IPS-18a (cell line): ENCODE measurements around the gene SLC49A3.
"Not testable (repeated sequence)": the region's sequence is repeated elsewhere in the genome, so short reads cannot be mapped to it uniquely, and the experiment has no call there.

Experiments used
- H3K27ac ChIP-seq: one replicate; pipeline ENCODE4 v1.5.1; 2013; ENCODE audit warnings: low read length
- H3K27me3 ChIP-seq: one replicate; pipeline ENCODE4 v1.6.1; 2013; ENCODE audit warnings: mild to moderate bottlenecking, low read length; ENCODE audit not compliant: control insufficient read depth, insufficient read depth
- H3K36me3 ChIP-seq: one replicate; pipeline ENCODE4 v1.6.1; 2013; ENCODE audit warnings: low read depth, low read length; ENCODE audit not compliant: control insufficient read depth
- H3K4me1 ChIP-seq: one replicate; pipeline ENCODE4 v1.6.1; 2013; ENCODE audit warnings: low read depth, low read length; ENCODE audit not compliant: control insufficient read depth
- H3K4me3 ChIP-seq: one replicate; pipeline ENCODE4 v1.5.1; 2013; ENCODE audit warnings: low read length
- H3K9ac ChIP-seq: one replicate; pipeline ENCODE4 v1.6.1; 2013; ENCODE audit warnings: mild to moderate bottlenecking, low read length, moderate library complexity
- H3K9me3 ChIP-seq: one replicate; pipeline ENCODE4 v1.6.1; 2013; ENCODE audit warnings: low read depth, low read length; ENCODE audit not compliant: control insufficient read depth

SLC49A3 gene

DNA sequence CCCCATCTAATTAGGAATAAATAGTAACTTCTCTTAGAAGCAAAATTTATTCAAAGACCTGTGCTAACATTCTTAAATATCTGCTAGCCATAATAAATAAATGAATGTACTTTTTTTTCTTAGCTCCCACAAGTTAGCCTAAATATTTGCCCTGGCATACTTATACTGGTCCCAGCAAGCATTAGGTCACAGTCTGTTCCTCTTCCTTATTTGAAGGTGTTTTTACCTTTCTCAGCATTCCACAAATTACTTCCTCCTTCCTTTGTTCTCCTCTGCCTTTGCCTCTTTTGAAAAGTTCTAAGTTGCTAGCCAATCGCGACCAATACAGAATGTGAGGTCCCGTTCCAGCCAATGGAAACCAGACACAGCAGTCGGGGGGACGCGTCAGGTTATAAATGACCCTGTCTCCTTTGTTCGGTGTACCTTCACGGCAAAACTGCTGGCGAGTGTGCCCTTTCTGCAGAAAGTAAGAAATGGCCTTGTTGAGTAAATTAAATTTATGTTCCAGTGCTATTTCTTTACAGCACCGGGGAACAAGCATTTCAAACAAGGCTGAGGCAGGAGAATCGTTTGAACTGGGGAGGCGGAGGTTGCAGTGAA, 5.5 kb upstream of the SLC49A3 start:
- not testable (repeated sequence) for H3K27me3 ChIP-seq, H3K36me3 ChIP-seq

DNA sequence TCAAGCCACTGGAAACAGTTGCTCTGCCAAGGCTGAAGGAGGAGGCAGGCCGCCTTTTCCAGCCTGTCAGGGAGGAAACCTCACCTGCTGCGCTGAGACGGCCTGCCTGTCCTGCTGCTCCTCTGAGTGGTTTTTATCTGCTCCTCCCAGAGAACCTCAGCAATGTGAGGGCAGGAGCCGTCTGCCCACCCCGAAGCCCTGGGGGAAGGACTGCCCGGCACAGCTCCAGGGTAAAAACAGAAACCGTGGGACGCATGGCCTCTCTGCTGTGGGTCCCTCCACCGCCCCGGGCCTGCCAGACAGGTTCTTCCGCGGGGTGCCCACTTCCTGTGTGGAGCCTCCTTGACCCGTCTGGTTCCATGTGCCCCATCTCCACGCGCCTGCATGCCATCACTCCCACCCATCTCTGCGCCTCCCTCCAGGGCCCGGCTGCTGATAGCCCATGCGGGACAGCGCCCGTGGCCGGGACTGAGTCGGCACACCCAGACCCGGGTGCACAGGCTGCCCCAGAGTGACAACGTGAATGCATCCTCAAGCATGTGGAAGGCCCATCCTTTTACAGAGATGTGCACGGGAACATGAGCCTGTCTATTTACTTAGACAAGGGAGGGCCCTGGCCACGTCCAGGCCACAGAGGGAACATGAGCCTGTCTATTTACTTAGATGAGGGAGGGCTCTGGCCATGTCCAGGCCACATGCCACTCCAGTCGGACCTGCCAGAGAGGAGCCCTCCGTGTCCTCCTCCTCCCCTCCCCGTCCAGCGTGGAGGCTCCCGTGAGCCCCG, 4.0 kb upstream of the SLC49A3 start:
- Histone ChIP-seq H3K4me3 (no peak overlapping the region), H3K27ac (no peak overlapping the region), H3K36me3 (no peaks in the 10 kb centered on the region), H3K9ac (no peak overlapping the region), H3K4me1 (peaks cover 7% of the 10 kb centered on the region), H3K9me3 (no peaks in the 10 kb centered on the region), H3K27me3 (no peaks in the 10 kb centered on the region)

More for the DNA sequence above, 5.5 kb upstream of the SLC49A3 start:
- H3K4me1 ChIP-seq, H3K9ac ChIP-seq, H3K9me3 ChIP-seq, H3K27ac ChIP-seq, H3K4me3 ChIP-seq: not testable (repeated sequence)

DNA sequence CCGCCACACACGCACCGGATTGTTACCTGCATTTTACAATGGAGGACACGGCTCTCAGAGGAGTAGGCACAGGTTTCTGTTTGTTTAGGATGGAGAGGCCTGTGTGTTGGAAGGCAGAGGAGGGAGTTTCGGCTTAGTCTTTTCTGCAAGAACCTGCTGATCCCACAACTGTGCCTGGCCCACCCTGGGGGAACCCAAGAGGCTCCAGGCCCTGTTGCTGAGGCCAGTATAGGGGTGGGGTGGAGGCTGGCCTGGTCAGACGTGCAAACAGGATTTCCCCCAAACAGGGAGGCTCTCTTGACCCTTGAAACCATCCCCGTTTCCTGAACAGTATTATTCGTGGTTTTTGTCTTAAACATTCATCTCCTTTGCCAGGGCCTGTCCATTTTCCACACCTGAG, 772 bp upstream of the SLC49A3 start:
- Histone ChIP-seq H3K4me3 (peak overlapping the region; percentile 47), H3K4me1 (peaks cover 7% of the 10 kb centered on the region), H3K27me3 (no peaks in the 10 kb centered on the region), H3K9me3 (no peaks in the 10 kb centered on the region), H3K9ac (no peak overlapping the region), H3K27ac (no peak overlapping the region), H3K36me3 (no peaks in the 10 kb centered on the region)

DNA sequence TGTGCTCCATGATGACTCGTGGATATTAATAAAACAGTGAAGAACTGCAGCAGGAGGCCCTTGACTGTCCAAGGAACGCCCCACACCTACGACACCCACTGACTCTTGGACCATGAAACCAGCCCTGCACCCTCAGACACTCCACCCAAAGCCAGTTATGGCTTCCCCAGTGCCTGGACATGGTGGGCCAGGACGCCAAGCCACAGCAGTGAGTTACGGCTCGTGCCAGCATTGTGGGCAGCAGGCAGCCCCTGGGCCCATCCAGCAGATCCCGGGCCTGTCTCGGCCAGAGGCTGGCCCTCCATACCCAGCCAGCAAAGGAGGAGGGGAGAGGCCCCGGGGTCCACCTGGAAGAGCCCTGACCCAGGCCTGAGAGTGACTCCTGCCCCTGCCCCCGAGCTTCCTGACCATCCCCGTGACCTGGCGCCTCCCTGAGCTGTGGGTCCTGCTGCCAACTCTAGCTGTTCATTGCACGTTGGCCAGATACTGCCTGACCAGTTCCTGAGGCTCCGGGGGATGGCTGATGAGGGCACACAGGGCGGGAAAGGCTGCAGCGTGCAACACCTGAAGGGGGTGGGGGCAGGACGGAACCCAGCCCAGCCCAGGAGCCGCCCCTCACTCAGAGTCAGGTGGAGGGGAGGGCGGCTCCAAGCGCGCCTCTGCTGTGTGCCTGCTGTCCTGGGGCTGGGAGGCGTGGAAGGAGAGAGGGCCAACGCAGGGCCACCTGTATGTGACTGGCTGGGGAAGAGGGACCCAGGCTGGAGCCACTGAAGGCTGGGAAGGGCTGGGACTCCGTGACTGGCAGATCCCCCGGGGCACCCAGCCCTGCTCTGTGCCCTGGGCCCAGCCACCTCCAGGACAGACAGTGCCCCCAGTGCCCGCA, 739 bp downstream of the SLC49A3 start:
- Histone ChIP-seq H3K27ac (no peak overlapping the region), H3K36me3 (no peaks in the 10 kb centered on the region), H3K4me3 (peak overlapping the region; percentile 47), H3K27me3 (no peaks in the 10 kb centered on the region), H3K9ac (no peak overlapping the region), H3K9me3 (no peaks in the 10 kb centered on the region), H3K4me1 (peaks cover 7% of the 10 kb centered on the region)

DNA sequence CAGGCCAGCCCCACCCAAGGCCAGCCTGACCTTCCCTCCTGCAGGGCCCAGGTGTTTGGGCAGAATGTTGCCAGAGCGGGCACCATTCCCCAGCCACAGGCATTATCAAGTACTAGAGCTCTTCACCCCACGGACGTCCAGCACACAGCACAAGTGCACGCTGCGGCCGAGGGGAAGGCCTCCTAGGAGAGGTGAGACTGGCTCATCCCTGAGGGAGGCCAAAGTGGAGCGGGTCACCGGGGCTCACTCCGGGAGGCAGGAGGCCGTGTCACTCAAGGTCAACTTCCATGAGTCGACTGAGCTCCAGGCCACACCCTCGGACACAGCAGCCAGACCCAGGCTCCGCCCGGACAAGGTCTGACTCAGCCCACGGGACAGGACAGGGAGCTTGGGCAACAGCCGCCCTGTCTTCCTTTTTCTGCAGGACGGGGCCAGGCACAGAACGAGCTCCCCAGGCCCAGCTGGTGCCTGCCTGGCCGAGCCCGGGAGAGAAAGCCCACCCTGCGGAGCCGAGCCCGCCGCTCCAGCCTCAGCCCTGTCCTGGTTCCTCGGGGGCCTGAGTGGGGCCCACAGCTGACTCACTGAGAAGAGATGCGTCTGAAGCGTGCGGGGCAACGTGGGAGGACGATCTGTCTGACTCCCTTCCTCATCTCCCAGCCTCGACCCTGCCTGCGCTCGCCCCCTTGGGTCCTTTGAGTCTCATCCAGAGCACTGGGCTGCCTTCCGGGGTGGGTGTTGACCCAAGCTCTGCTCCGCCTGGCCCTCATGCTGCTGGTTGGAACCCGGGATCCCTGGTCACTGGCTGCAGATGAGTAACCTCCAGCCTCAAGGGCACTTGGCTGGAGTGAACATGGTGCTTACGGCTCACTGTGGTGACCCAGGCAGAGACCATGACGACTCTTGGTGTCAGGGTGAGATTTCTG, 1.6 kb downstream of the SLC49A3 start:
- Histone ChIP-seq H3K36me3 (no peaks in the 10 kb centered on the region), H3K9ac (no peak overlapping the region), H3K4me3 (no peak overlapping the region), H3K27ac (no peak overlapping the region), H3K27me3 (no peaks in the 10 kb centered on the region), H3K9me3 (no peaks in the 10 kb centered on the region), H3K4me1 (peaks cover 7% of the 10 kb centered on the region)

DNA sequence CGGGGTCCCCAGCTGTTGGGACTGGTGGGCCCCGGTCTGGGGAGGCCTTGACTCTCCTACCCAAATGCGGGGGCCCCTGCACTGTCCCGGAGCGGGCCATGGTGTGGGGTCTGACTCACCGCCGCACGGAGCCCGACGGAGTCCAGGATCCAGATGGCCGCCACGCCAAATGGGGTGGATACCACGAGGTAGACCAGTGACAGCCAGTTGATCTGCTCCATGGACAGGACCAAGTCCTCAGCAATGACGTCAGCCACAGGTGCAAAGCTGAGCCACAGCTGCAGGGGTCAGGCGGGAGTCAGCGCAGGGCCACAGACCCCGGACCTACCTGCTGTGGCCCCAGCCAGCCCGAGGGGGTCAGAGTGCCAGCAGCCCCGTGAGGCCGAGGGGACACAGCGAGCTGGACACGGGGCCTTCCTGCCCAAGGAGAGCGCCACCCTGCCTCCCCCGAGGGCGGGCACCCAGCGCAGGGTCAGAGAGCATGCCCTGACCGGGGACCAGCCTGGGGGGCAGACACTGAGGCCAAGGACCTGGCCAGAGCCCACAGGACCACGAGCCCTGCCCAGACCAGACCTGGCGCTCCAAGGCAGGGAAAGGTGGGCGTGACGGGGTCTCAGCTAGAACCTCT, 2.4 kb downstream of the SLC49A3 start:
- Histone ChIP-seq H3K36me3 (no peaks in the 10 kb centered on the region), H3K9me3 (no peaks in the 10 kb centered on the region), H3K27me3 (no peaks in the 10 kb centered on the region), H3K9ac (no peak overlapping the region), H3K4me1 (peaks cover 7% of the 10 kb centered on the region), H3K27ac (no peak overlapping the region), H3K4me3 (no peak overlapping the region)

DNA sequence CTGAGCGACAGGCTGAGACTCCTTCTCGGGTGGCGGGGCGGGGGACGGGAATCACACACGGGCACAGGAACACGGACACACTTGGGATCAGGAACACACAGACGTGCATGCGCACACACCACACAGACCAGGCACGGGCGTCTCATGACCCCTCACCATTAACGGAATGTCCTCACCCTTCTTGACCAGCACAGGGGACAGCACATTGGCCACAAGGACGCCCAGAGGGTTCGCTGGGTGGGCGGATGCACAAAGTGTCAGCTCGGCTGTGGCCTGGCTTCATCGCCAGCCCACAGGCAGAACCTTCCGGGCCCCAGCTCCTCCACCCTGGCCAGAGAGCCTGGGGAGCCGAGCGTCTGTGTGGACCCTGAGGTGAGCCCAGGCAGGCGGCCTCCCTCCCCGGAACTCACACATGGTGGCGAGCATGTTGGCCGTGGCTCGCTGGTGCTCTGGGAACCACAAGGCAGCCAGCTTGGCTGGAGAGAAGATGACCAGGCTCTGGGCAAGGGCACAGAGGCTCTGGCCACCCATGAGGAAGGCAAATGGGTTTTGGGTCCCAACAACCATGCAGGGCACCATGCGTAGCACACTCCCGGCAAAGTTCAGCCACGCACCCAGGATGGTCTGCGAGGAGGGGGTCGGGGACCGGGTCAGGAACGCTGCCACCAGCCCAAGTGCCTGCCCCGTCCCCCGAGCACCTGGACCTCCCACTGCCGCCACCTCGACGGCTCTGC, 3.1 kb downstream of the SLC49A3 start:
- Histone ChIP-seq H3K27me3 (no peaks in the 10 kb centered on the region), H3K36me3 (no peaks in the 10 kb centered on the region), H3K27ac (no peak overlapping the region), H3K9ac (no peak overlapping the region), H3K9me3 (no peaks in the 10 kb centered on the region), H3K4me1 (peaks cover 7% of the 10 kb centered on the region), H3K4me3 (no peak overlapping the region)

DNA sequence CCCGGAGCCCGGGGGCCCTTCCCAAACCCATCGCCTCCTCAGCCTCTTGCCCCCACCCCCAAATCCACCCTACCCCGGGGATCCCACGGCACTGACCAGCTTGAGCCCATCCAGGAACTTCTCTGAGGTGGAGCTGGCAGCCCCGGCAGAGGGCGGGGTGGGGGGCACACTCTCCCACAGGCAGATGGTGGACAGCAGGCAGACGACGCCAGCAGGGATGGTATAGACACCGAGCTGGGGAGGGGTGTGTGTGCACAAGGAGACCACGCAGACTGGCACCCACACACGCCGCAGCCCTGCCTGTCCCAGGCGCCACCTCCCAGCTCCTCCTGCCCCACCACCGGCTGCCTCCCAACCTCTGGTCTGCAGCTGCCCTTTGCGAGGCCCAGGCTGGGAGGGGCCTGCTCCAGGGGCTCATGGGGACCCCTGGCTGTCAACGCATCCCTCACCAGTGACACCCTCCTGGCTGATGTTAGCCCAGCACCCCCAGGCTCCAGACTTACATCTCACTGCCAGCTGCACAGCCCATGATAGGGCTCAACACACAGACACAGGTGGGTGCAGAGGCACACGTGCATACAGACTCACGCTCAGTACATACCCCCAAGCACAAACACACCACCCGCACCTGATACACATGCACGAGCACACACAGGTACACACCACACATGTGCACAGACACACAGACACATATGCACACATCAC, 4.2 kb downstream of the SLC49A3 start:
- Histone ChIP-seq H3K9me3 (no peaks in the 10 kb centered on the region), H3K27me3 (no peaks in the 10 kb centered on the region), H3K4me1 (peaks cover 5% of the 10 kb centered on the region), H3K27ac (no peak overlapping the region), H3K4me3 (no peak overlapping the region), H3K9ac (no peak overlapping the region), H3K36me3 (no peaks in the 10 kb centered on the region)

DNA sequence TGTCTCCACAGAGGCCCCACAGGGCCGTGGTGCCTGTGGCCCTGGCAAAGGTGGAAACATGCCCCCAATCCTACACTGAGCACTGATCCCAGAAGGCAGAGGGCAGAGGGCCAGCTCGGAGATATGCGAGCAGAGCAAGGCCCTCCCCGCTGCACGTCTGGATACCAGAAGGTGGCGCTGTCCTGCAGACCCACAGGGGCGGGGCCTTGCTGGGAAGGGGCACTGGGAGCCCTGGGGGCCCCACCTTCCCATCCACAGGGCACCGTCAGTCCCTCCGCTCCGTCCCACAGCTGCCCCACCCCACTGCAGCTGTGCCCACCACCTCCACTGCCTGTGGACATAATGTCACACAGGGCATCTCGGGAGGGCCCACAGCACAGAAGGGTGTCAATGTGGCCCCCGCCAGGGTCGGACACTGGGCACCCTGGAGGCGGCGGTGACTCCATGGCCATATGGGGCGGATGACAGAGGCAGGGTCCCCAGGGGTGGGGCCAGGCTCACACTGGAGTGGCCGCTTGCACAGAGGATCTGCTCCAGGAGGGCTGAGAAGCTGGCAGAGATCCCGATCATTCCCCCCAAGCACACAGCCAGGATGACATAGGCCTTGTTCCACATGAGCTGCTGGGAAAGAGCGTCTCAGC, 4.8 kb downstream of the SLC49A3 start:
- no peaks in the 10 kb centered on the region for H3K27me3 ChIP-seq
- no peaks in the 10 kb centered on the region for H3K4me1 ChIP-seq
- no peaks in the 10 kb centered on the region for H3K36me3 ChIP-seq
- no peaks in the 10 kb centered on the region for H3K9me3 ChIP-seq
- H3K4me3 ChIP-seq = no peak overlapping the region
- H3K27ac ChIP-seq = no peak overlapping the region
- no peak overlapping the region for H3K9ac ChIP-seq
